Measurements from ENCODE around the gene RETREG3.

DNA sequence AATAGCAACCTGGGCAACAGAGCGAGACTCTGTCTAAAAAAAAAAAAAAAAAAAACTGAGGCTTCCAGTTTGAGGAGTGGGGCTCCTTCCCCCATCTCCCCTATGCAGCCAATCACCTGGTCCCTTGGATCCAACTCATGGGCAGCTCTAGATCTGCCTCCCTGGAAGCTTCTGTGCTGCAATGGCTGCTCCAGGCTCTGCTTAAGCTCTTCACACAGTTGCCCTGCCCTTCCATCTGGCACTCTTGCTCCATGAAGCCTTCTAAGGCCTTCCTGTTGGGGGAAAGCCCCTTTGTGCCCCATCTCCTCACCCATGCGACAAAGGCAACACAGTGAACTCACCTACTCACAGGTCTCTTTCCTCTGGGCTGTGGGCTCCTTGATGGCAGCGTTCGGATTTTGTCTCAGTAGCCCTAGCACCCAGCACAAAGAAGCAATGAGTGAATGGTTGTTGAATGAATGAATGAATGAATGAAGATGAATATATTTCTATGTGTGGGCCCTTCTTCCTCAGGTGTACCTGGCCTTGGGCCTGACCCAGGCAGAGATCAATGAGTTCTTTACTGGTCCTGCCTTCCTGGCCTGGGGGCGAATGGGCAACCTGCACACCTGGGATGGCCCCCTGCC lies 71.2 kb downstream of the RETREG3 start:
- TF ChIP-seq POLR2AphosphoS5 (IDR thresholded peaks at IDR 0.05) (no peak), EP300 (IDR thresholded peaks at IDR 0.05) (no peak), POLR2A (IDR thresholded peaks at IDR 0.05) (no peak)
- TF ChIP-seq, protein P1, sequence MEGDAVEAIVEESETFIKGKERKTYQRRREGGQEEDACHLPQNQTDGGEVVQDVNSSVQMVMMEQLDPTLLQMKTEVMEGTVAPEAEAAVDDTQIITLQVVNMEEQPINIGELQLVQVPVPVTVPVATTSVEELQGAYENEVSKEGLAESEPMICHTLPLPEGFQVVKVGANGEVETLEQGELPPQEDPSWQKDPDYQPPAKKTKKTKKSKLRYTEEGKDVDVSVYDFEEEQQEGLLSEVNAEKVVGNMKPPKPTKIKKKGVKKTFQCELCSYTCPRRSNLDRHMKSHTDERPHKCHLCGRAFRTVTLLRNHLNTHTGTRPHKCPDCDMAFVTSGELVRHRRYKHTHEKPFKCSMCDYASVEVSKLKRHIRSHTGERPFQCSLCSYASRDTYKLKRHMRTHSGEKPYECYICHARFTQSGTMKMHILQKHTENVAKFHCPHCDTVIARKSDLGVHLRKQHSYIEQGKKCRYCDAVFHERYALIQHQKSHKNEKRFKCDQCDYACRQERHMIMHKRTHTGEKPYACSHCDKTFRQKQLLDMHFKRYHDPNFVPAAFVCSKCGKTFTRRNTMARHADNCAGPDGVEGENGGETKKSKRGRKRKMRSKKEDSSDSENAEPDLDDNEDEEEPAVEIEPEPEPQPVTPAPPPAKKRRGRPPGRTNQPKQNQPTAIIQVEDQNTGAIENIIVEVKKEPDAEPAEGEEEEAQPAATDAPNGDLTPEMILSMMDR (IDR thresholded peaks at IDR 0.05), result no peak

Data from suprapubic skin (tissue), 4 donors.